GM23248 (cell line): ENCODE results near the gene RAE1. TPM values are rescaled to one million over a fixed set of nuclear protein-coding genes. Genes with fewer than 3 reads are reported as not detected.

Source experiments
- DNase-seq: peaks from one replicate; pipeline ENCODE4 v3.0.0-alpha.2; 2015
- H2AFZ ChIP-seq: fragments of 200-600 bp; sonication (generic); 2 replicates; pipeline ENCODE4 v1.6.1; 2016; ENCODE audit warnings: antibody characterized with exemption
- H3F3A ChIP-seq: fragments of 200-600 bp; sonication (generic); 2 replicates; pipeline ENCODE4 v1.6.1; 2016; ENCODE audit warnings: mild to moderate bottlenecking, antibody characterized with exemption, mixed run types; ENCODE audit not compliant: insufficient read depth
- H3K27ac ChIP-seq: fragments of 200-600 bp; sonication (generic); 2 replicates; pipeline ENCODE4 v1.5.1; 2016; ENCODE audit warnings: mild to moderate bottlenecking
- H3K27me3 ChIP-seq: fragments of 200-600 bp; sonication (generic); replicated peaks from 2 replicates; pipeline ENCODE4 v1.6.1; 2016; ENCODE audit warnings: mild to moderate bottlenecking; ENCODE audit not compliant: insufficient read depth
- H3K36me3 ChIP-seq: fragments of 200-600 bp; sonication (generic); 2 replicates; pipeline ENCODE4 v1.6.1; 2016; ENCODE audit warnings: low read depth, mild to moderate bottlenecking
- H3K4me1 ChIP-seq: fragments of 200-600 bp; sonication (generic); 2 replicates; pipeline ENCODE4 v1.6.1; 2016; ENCODE audit warnings: mild to moderate bottlenecking; ENCODE audit not compliant: insufficient read depth
- H3K4me2 ChIP-seq: fragments of 200-600 bp; sonication (generic); one replicate; pipeline ENCODE4 v1.6.1; 2016; ENCODE audit warnings: mild to moderate bottlenecking; ENCODE audit not compliant: unreplicated experiment
- H3K4me3 ChIP-seq: fragments of 200-600 bp; sonication (generic); 2 replicates; pipeline ENCODE4 v1.5.1; 2016; ENCODE audit warnings: mild to moderate bottlenecking
- H3K79me2 ChIP-seq: fragments of 200-600 bp; sonication (generic); 2 replicates; pipeline ENCODE4 v1.6.1; 2016; ENCODE audit warnings: mild to moderate bottlenecking; ENCODE audit not compliant: insufficient read depth
- H3K9ac ChIP-seq: fragments of 200-600 bp; sonication (generic); 2 replicates; pipeline ENCODE4 v1.6.1; 2016; ENCODE audit warnings: mild to moderate bottlenecking
- H3K9me2 ChIP-seq: fragments of 200-600 bp; sonication (generic); 2 replicates; pipeline ENCODE4 v1.6.1; 2016; ENCODE audit warnings: mixed run types, mild to moderate bottlenecking, moderate library complexity; ENCODE audit not compliant: insufficient read depth
- H3K9me3 ChIP-seq: fragments of 200-600 bp; sonication (generic); one replicate; pipeline ENCODE4 v1.6.1; 2017; ENCODE audit warnings: low read depth
- H4K20me1 ChIP-seq: fragments of 200-600 bp; sonication (generic); 2 replicates; pipeline ENCODE4 v1.6.0; 2016; ENCODE audit not compliant: insufficient read depth
- EZH2 ChIP-seq: fragments of 200-600 bp; sonication (generic); IDR thresholded peaks from 2 replicates; pipeline ENCODE4 v1.6.1; 2018; ENCODE audit warnings: antibody characterized with exemption, mild to moderate bottlenecking; ENCODE audit not compliant: insufficient read depth, poor library complexity, severe bottlenecking
- EZH2phosphoT487 ChIP-seq: fragments of 200-600 bp; sonication (generic); IDR thresholded peaks from 2 replicates; pipeline ENCODE4 v1.6.1; 2018; ENCODE audit warnings: antibody characterized with exemption, moderate library complexity, mild to moderate bottlenecking, low read depth; ENCODE audit not compliant: insufficient read depth
- WGBS, 2 experiments: methylation state at CpG; one replicate each; pipeline ENCODE4 v1.1.6; 2015 to 2017; ENCODE audit warnings: low lambda C conversion rate in 2 of 2, low coverage in 1 of 2; ENCODE audit errors: missing lambda C conversion rate in 2 of 2; 5-methylcytosine and 5-hydroxymethylcytosine counted together
- in situ Hi-C: fragments of 300-500 bp; cut with MboI; formaldehyde crosslinking; loops from 2 replicates; pipeline ENCODE4 v1.15.0; 2020
- polyA plus RNA-seq: library from polyadenylated mRNA; unstranded; fragments of >200 nt; fragmentation: Nextera tagmentation; extraction: Ambion mirVana; gene quantifications from 2 replicates; pipeline ENCODE4 v1.2.1, GENCODE V29; 2016
- total RNA-seq: library from RNA; depleted of rRNA; stranded (reverse); fragments of >200 nt; shearing (Covaris generic); gene quantifications from 2 replicates; pipeline ENCODE4 v1.2.3, GENCODE V29; 2014

RAE1 gene
- total and polyA plus RNA-seq, 2 experiments from 2014 or later, result 34.7 to 54.8 TPM

DNA sequence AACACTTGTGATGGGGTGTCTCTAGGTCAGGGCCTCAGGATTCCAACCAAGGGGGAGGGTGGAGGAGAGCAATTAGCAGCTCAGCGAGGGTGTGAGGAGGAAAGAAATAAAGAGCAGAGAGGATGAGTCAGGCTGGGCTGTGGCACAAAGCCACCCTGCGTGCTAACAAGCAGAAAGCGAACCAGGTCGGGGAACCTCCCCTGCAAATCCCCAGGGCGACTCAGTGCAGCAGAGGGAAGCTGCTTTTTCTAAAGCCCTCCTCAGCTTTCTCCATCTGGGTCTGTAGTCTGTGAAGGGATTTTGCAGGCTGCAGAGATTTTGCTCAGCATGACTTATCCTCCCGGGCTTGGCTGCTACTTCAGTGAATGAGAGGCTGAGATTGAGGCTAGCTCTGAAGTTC lies 28.0 kb upstream of the RAE1 start:
- Histone ChIP-seq H3K27me3 (peaks cover 31% of the 10 kb centered on the region), H3K4me1 (peaks cover 7% of the 10 kb centered on the region), H3K9me2 (no peaks in the 10 kb centered on the region), H3K9me3 (no peaks in the 10 kb centered on the region), H3K4me2 (peak overlapping the region; percentile 63), H3K4me3 (no peak overlapping the region), H3K79me2 (no peaks in the 10 kb centered on the region), H2AFZ (no peak overlapping the region), H3K27ac (no peak overlapping the region), H3K9ac (no peak overlapping the region), H4K20me1 (no peaks in the 10 kb centered on the region), H3K36me3 (no peaks in the 10 kb centered on the region), H3F3A (no peaks in the 10 kb centered on the region)
- DNase-seq, result peak; percentile 81
- 3 to 5% methylated on average over 6 of the region's 6 CpGs for WGBS, 2 experiments
- in situ Hi-C loops, result no loop called here
- no peak for TF ChIP-seq EZH2phosphoT487
- TF ChIP-seq EZH2, result no peak

DNA sequence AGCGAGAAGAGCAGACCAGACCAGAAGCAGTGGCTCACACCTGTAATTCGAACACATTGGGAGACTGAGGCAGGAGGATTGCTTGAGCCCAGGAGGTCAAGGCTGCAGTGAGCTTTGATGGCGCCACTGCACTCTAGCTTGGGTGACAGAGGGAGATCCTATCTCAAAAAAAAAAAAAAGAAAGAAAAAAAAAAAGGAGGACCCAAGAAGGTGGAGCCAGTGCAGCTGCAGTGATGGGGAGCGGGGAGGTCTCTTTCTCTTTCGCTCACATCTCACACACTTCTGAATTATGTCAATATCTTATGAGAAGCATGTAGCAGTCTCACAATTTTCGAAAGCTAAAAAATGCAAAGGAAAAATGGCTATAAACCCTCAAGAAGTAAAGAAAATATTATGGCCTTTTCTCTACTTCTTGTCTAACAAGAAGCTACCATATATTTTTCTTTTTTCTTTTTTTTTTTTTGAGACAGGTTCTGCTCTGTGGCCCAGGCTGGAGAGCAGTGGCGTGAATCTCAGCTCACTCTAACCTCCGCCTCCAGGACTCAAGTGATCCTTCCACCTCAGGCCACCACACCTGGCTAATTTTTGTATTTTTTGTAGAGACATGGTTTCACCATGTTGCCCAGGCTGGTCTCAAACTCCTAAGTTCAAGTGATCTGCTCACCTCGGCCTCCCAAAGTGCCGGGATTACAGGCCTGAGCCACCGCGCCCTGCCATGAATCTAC lies 25.3 kb upstream of the RAE1 start:
- Histone ChIP-seq H3F3A (no peaks in the 10 kb centered on the region), H2AFZ (no peak overlapping the region), H3K9me3 (no peaks in the 10 kb centered on the region), H3K9ac (no peak overlapping the region), H3K27me3 (peaks cover 30% of the 10 kb centered on the region), H3K36me3 (no peaks in the 10 kb centered on the region), H3K4me2 (no peak overlapping the region), H3K9me2 (no peaks in the 10 kb centered on the region), H3K4me3 (no peak overlapping the region), H3K4me1 (peaks cover 7% of the 10 kb centered on the region), H4K20me1 (no peaks in the 10 kb centered on the region), H3K79me2 (no peaks in the 10 kb centered on the region), H3K27ac (no peak overlapping the region)
- DNase-seq, result no peak
- 72 to 83% methylated on average over 12 of the region's 12 CpGs for WGBS, 2 experiments
- TF ChIP-seq EZH2 (no peak), EZH2phosphoT487 (no peak)
- in situ Hi-C loops, result no loop called here

- no peak for DNase-seq
- in situ Hi-C loops, result no loop called here
- Histone ChIP-seq H3K79me2 (no peaks in the 10 kb centered on the region), H4K20me1 (no peaks in the 10 kb centered on the region), H3K36me3 (no peaks in the 10 kb centered on the region), H3K4me2 (no peak overlapping the region), H3K27me3 (peaks cover 32% of the 10 kb centered on the region), H2AFZ (no peak overlapping the region), H3K9ac (no peak overlapping the region), H3K4me3 (no peak overlapping the region), H3K27ac (no peak overlapping the region), H3K4me1 (peaks cover 7% of the 10 kb centered on the region), H3K9me2 (no peaks in the 10 kb centered on the region), H3K9me3 (no peaks in the 10 kb centered on the region), H3F3A (no peaks in the 10 kb centered on the region)
- 91% methylated on average over 8 of the region's 8 CpGs for WGBS, 2 experiments
- TF ChIP-seq EZH2 (no peak), EZH2phosphoT487 (no peak)
Measured at GRCh38 chr20:57326667-57327455, 24.2 kb upstream of the RAE1 start.

- H3K36me3 ChIP-seq, result no peaks in the 10 kb centered on the region
- H4K20me1 ChIP-seq, result no peaks in the 10 kb centered on the region
- no peak overlapping the region for H2AFZ ChIP-seq
- H3K9me2 ChIP-seq, result no peaks in the 10 kb centered on the region
- H3F3A ChIP-seq, result no peaks in the 10 kb centered on the region
- DNase-seq, result no peak
- H3K79me2 ChIP-seq, result no peaks in the 10 kb centered on the region
- no peak overlapping the region for H3K4me2 ChIP-seq
- no peak overlapping the region for H3K9ac ChIP-seq
- no peaks in the 10 kb centered on the region for H3K9me3 ChIP-seq
- H3K27ac ChIP-seq, result no peak overlapping the region
- no peak for TF ChIP-seq EZH2phosphoT487
- in situ Hi-C loops, result no loop called here
- H3K27me3 ChIP-seq, result peaks cover 36% of the 10 kb centered on the region
- peaks cover 4% of the 10 kb centered on the region for H3K4me1 ChIP-seq
- 48 to 56% methylated on average over 6 of the region's 6 CpGs for WGBS, 2 experiments
- H3K4me3 ChIP-seq, result no peak overlapping the region
Measured at GRCh38 chr20:57327820-57328219, 23.2 kb upstream of the RAE1 start.
